Stimulated activated naive CD4-positive, alpha-beta T cell (primary cell): ENCODE results near the gene IL17D.

ENCODE experiments used
- DNase-seq, 6 experiments: peaks; one replicate each; lab custom pipeline; 2025; lab: John Stamatoyannopoulos, UW

Gene IL17D

DNA sequence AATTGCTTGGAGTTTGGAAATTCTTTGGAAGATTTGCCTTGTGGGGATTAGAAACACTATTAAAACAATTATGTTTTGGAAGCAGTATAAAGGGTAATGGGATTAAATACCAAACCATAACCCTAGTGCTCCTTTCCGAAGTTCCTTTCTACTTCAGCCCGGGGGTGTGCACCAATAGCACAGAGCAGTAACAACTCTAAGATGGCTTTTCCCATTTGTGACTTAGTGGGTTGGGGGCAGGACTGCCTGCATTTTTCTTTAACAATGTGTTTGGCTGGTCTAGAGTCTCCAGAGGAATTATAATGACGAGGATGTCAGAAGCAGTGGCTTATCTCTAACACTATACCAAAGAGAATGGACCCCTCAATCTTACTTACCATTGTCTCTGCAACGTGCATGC is 11.9 kb upstream of the IL17D start:
- no peak for DNase-seq

GRCh38 chr13:20696073-20696472 is 7.4 kb upstream of the IL17D start:
- DNase-seq = no peak

GRCh38 chr13:20699715-20700114 is 3.8 kb upstream of the IL17D start:
- no peak for DNase-seq

DNA sequence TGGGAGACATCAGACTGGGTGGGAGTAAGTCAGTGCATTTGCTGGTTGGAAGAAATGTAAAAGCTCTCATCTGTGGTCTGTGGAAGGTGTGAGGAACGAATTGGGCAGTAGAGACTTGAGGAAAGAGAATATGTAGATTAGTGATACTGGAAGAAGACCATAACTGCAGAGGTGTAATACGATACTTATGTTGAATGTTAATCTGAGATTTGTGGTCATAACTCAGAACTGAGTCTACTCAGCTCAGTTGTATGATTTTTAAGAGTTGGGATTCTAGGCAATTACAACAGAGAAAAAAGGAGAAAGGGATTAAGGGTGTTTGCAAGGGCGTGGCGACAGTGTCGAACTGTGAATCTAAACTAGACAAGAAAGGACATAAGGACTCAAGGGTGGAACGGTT is 3.2 kb upstream of the IL17D start:
- DNase-seq = no peak

GRCh38 chr13:20701461-20701860 is 2.0 kb upstream of the IL17D start:
- no peak for DNase-seq

DNA sequence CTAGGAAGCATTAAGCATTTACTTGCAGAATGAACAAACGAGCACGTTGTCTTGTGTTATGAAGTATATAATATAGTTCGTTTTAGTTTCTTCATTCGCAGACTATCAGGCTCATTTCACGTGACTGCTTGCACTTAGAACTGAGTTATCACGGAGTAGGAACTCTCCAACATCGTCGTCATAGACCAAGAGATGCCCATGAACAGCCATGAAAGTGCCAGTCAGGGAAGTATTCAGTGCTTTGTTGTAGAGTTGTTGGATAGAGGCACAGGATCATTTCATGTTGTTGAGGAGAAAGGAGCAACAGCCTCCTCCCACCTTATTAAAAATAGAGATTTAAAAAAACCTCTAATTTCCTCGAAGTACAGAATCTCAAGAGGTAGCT is 977 bp upstream of the IL17D start:
- DNase-seq = peak in 1 of 6 experiments; percentile 19

GRCh38 chr13:20703780-20704458 is 420 bp downstream of the IL17D start:
- DNase-seq = peak; percentile 62 to 81 (median 73)

GRCh38 chr13:20704459-20705069 is 1.1 kb downstream of the IL17D start:
- DNase-seq = no peak

- DNase-seq = no peak
These were observed 3.2 kb downstream of the IL17D start for GRCh38 chr13:20706661-20707060.

- no peak for DNase-seq
These were observed 4.7 kb downstream of the IL17D start for GRCh38 chr13:20708216-20708615.

- DNase-seq = no peak
These were observed 5.9 kb downstream of the IL17D start for GRCh38 chr13:20709369-20709768.

DNA sequence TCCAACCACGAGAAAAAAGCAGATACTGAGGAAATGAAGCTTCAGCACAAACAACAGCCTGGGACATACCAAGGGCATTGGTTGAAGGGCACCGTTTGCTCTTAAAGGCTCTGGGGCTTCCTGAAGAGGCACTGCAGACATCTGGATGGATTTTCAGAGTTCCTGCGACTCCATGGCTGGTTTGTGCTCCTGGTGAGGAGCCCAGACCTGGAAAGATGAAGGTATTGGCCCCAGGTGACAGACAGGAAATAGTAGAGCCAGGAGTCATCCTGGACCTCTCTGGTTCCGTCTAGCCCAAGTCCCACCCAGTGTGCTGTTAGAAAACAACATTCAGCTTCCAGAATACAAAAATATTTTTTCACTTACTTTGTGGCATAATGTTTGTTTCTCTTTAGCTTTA is 6.3 kb downstream of the IL17D start:
- DNase-seq = no peak

DNA sequence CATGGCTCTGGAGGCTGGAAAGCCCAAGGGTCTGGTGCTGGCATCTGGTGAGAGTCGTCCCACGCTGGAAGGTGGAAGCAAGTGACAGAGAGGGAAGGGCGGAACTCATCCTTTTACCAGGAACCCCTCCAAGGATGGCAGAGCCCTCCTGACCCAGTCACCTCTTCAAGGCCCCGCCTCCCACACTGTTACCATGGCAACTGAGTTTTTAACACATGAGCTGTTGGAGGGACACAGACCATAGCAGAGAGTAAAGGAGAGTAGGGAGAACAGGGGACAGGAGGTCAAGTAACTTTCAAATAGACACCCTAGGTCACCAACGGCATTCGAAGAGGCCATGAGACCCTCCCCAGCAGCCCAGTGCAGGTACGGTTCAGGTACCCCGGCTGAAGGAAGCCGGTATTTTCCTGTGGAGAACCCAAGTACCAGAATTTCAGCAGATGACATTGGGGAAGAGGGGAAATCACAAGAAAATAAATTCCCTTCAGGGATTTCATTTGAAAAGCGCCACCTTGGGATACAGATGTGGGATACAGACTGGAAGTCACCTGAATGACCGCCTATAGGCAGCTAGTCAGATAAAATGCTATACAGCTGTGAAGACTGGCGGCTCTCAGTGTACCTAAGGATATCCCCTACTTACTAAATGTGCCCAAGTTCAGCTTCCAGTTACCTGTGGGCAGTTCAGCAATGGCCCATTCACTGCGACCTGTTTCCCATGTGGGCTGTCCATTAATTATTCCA is 8.0 kb downstream of the IL17D start:
- no peak for DNase-seq

GRCh38 chr13:20713014-20713376 is 9.5 kb downstream of the IL17D start:
- no peak for DNase-seq

- DNase-seq = no peak
These were observed 10.3 kb downstream of the IL17D start for GRCh38 chr13:20713751-20714150.

- no peak for DNase-seq
These were observed 10.7 kb downstream of the IL17D start for GRCh38 chr13:20714161-20714560.

GRCh38 chr13:20714563-20715329 is 11.2 kb downstream of the IL17D start:
- DNase-seq = no peak

DNA sequence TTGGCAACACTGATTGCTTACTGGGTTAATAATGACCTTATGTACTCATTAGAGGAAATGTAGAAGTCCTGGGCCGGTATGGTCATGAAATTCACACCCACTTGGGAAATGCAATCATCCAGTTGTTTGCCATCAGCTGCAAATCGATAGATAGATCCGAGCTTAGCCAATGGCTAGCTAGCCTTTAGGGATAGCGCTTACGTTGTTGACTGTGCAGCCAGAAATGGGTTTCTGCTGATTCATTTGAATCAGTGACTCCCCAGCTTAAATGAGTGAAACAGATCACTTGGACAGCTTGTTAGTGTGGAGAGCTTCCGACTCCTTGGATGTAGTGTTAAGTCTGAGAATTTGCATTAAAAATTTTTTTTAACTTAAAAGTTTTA is 11.8 kb downstream of the IL17D start:
- DNase-seq = no peak

- DNase-seq = no peak
These were observed 13.5 kb downstream of the IL17D start for GRCh38 chr13:20716951-20717350.

DNA sequence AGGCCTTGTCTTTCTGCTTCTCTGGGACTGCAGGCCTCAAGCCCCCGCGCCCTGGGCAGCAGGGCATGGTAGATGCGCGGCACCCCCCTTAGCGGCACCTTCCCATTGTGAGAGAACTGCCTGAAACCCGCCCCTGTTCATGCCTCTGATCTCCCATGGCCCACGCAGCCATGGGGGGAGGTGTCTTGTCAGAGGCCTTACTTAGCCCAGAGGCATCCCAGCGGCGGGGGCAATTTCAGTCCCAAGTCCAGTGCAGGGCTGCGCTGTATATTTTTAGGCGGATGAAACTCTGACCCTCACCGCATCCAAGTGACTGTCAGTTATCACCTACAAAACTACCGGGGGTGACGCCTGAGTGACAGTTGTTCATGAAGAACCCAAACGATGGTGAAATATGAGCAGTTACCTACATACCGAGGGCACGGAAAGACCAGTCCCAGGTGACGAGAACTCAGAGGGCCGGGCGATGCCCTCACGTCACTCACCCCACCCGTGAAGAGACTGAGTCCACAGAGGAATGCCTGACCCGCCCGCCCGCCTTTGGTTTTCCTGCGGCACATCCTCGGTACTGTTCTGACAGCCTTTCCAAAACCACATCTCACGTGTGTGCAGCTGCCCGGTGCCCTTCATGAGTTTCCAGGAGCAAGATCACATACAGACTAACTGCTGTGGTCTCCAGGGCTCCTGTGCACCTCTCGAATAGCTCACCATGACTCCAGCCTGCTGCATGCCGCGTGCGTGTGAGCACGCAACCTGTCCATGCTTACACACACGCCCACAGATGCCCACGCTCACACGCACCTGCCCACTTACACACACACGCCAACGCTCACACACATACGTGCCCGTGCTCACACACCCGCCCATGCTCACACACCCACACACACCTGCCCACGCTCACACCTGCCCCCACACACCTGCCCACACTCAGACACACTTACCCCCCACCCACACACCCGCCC is 14.4 kb downstream of the IL17D start:
- no peak for DNase-seq

GRCh38 chr13:20718958-20719566 is 15.6 kb downstream of the IL17D start:
- DNase-seq = no peak
